GM12891 (cell line): Measurements from ENCODE around the gene SERPINE2.
A peak's percentile ranks its signal among the peaks of the same experiment; 100 is the strongest.

ENCODE experiments used
- DNase-seq: peaks from one replicate; pipeline ENCODE4 v3.0.0; 2011; ENCODE audit warnings: low spot score; ENCODE audit not compliant: insufficient read length
- FAIRE-seq: peaks from 2 replicates; lab custom pipeline; 2011; peaks lifted over from hg19 to GRCh38; lab: Jason Lieb, UNC
- PAX5 ChIP-seq: IDR thresholded peaks from 2 replicates; pipeline ENCODE4 v1.6.1; 2011; ENCODE audit warnings: low read length, moderate library complexity, mild to moderate bottlenecking; ENCODE audit not compliant: insufficient read depth, severe bottlenecking
- POLR2A ChIP-seq: IDR thresholded peaks from 2 replicates; pipeline ENCODE4 v1.6.1; 2011; ENCODE audit warnings: low read depth, low read length, control low read depth
- POLR2AphosphoS5 ChIP-seq: IDR thresholded peaks from 2 replicates; pipeline ENCODE4 v1.6.1; 2011; ENCODE audit warnings: low read depth, low read length, control low read depth
- POU2F2 ChIP-seq: IDR thresholded peaks from 2 replicates; pipeline ENCODE4 v1.6.1; 2011; ENCODE audit warnings: low read depth, mild to moderate bottlenecking, control low read depth, low read length, moderate library complexity
- SPI1 ChIP-seq: IDR thresholded peaks from 2 replicates; pipeline ENCODE4 v1.6.1; 2011; ENCODE audit warnings: low read depth, low read length, control low read depth
- TAF1 ChIP-seq: IDR thresholded peaks from 2 replicates; pipeline ENCODE4 v1.6.1; 2011; ENCODE audit warnings: low read depth, low read length, control low read depth

SERPINE2 gene

GRCh38 chr2:224046752-224047151, 7.7 kb upstream of the SERPINE2 start:
- DNase-seq (no peak), FAIRE-seq (no peak)
- no peak for TF ChIP-seq POLR2AphosphoS5
- no peak for TF ChIP-seq POU2F2
- no peak for TF ChIP-seq TAF1
- TF ChIP-seq POLR2A, result no peak
- no peak for TF ChIP-seq PAX5
- TF ChIP-seq SPI1, result no peak

GRCh38 chr2:224042191-224042696, 3.2 kb upstream of the SERPINE2 start:
- no peak for DNase-seq
- FAIRE-seq, result no peak

GRCh38 chr2:224041554-224041953, 2.5 kb upstream of the SERPINE2 start:
- TF ChIP-seq POLR2A (no peak), TAF1 (no peak), SPI1 (no peak), POLR2AphosphoS5 (no peak), PAX5 (no peak), POU2F2 (no peak)
- FAIRE-seq, result no peak
- no peak for DNase-seq

More at GRCh38 chr2:224042191-224042696, 3.2 kb upstream of the SERPINE2 start:
- no peak for TF ChIP-seq PAX5
- no peak for TF ChIP-seq TAF1
- no peak for TF ChIP-seq POLR2A
- TF ChIP-seq POU2F2, result no peak
- no peak for TF ChIP-seq SPI1
- no peak for TF ChIP-seq POLR2AphosphoS5

GRCh38 chr2:224040753-224041152, 1.7 kb upstream of the SERPINE2 start:
- DNase-seq (no peak), FAIRE-seq (no peak)
- TF ChIP-seq TAF1 (no peak), POU2F2 (no peak), SPI1 (no peak), POLR2AphosphoS5 (no peak), PAX5 (no peak), POLR2A (no peak)

- FAIRE-seq (no peak), DNase-seq (no peak)
- no peak for TF ChIP-seq PAX5
- no peak for TF ChIP-seq TAF1
- no peak for TF ChIP-seq POLR2A
- no peak for TF ChIP-seq POU2F2
Observed at GRCh38 chr2:224039770-224040440, 819 bp upstream of the SERPINE2 start.

- TF ChIP-seq POLR2A, result no peak
- no peak for TF ChIP-seq POU2F2
- no peak for TF ChIP-seq PAX5
- no peak for TF ChIP-seq POLR2AphosphoS5
- TF ChIP-seq SPI1, result no peak
- TF ChIP-seq TAF1, result no peak
- no peak for DNase-seq
- no peak for FAIRE-seq
Observed at GRCh38 chr2:224038830-224039079, 331 bp downstream of the SERPINE2 start.

GRCh38 chr2:224038049-224038829, 847 bp downstream of the SERPINE2 start:
- TF ChIP-seq POLR2A, result no peak
- TF ChIP-seq TAF1, result no peak
- peak; percentile 44; the same call in 1 of the 2 replicates for TF ChIP-seq SPI1
- TF ChIP-seq PAX5, result no peak
- TF ChIP-seq POLR2AphosphoS5, result no peak
- TF ChIP-seq POU2F2, result no peak
- peak; percentile 43 for FAIRE-seq

GRCh38 chr2:224036731-224037361, 2.2 kb downstream of the SERPINE2 start:
- TF ChIP-seq POLR2A, result no peak
- TF ChIP-seq PAX5, result no peak
- TF ChIP-seq POU2F2, result no peak
- TF ChIP-seq POLR2AphosphoS5, result no peak
- no peak for TF ChIP-seq SPI1
- no peak for TF ChIP-seq TAF1
- FAIRE-seq (no peak), DNase-seq (no peak)

More at GRCh38 chr2:224038049-224038829, 847 bp downstream of the SERPINE2 start:
- peak; percentile 46 for DNase-seq

GRCh38 chr2:224034017-224034416, 5.1 kb downstream of the SERPINE2 start:
- TF ChIP-seq POU2F2, result no peak
- TF ChIP-seq SPI1, result no peak
- no peak for TF ChIP-seq POLR2AphosphoS5
- no peak for TF ChIP-seq TAF1
- no peak for FAIRE-seq

More at GRCh38 chr2:224034017-224034416, 5.1 kb downstream of the SERPINE2 start:
- no peak for DNase-seq
